Left lobe of liver (tissue), 2 donors: ENCODE data around the gene EPB41L4A. TPM values are rescaled to one million over a fixed set of nuclear protein-coding genes. Genes with fewer than 3 reads are reported as not detected.

Experiments
- ATAC-seq: fragments of 200-7000 bp; cut with Tn5 transposase; one replicate; pipeline ENCODE4 v1.9.1; 2020; ENCODE audit warnings: mild to moderate bottlenecking, moderate library complexity
- DNase-seq: peaks from one replicate; pipeline ENCODE4 v3.0.0-alpha.2; 2020; ENCODE audit warnings: low spot score
- total RNA-seq: library from RNA; stranded (reverse); gene quantifications from one replicate; pipeline ENCODE4 v1.2.1, GENCODE V29; 2021
- donor health status: DM: no; HTN: no; CAD: no; lungs with moderate emphysema.
- donor health status: DM: no; HTN: yes; CAD: no.

The EPB41L4A gene
- total RNA-seq, 1 donor from 2014 or later, result 3.1 TPM

DNA sequence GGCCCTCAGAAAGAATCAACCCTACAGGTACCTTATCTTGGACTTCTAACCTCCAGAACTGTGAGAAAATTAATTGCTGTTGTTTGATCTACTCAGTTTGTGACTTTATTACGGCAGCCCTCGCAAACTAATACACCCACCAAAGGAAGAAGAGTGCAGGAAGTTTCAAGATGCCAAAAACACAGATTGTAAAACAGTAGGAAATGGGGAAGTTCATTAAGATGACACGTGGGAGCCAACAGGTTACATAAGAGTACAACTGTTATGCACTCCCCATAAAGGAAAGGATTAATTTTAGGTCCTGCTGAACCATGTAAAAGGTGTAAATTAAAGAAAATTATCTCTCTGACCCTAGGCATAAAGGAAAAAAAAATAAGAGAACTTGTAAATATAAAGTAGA lies 294.3 kb downstream of the EPB41L4A start:
- DNase-seq (no peak), ATAC-seq (no peak)

- no peak for ATAC-seq
- DNase-seq, result no peak
Measured at GRCh38 chr5:112123086-112123485, 296.0 kb downstream of the EPB41L4A start.

DNA sequence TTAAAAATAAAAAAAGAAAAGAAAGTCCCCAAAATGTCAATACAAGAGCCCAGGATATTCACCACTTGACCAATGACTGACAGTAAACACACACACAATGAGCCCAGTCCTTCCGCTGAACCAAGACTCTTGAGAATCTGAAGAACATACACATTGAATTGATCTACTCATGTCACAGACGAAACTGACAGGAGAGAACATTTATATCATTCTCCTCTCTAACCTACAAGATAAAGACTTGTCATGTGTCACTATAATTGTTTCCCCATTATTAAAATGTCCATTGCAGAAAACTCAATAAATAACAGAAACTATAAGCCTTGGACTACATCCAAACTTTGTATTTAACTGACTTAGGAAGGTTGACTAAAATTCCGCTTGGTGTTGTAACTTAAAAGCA lies 296.7 kb downstream of the EPB41L4A start:
- ATAC-seq (no peak), DNase-seq (no peak)

- ATAC-seq, result no peak
- DNase-seq, result no peak
Measured at GRCh38 chr5:112121258-112121657, 297.8 kb downstream of the EPB41L4A start.

DNA sequence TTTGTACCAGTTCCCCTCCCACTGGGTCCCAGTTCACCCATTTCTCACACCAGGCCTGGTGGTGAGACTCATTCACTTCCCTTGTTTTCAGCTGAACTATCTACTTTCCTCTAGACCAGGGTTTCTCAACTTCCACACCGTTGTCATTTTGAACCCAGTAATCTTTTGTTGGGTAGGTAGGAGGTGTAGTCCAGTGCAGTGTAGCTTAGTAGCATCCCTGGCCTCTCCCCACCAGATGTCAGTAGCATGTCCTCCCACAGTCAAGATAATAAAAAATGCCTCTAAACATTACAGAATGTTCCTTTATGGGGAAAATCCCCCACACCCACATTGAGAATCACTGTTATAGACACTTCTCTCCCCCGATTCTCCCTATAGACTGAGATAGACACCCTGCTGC lies 299.1 kb downstream of the EPB41L4A start:
- no peak for ATAC-seq
- no peak for DNase-seq

DNA sequence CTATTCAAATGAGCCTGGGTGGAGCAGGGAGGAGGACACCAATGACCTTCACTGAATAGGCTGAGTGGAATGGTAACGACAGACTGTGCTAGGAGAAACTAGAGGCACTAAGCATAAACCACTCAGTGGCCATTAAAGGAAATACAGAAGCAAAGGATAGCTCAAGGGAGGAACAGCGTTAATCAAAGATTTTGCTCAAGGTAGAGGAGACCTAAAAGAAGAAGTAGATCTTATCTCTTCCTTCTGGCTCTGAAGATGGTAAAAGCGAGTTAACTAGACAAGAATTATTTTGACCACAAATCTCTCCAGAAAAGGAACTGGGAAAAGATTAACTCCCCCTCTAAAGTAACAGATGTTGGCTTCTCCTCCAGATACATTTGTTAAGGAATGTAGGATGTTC lies 299.6 kb downstream of the EPB41L4A start:
- ATAC-seq (no peak), DNase-seq (no peak)

- ATAC-seq (no peak), DNase-seq (no peak)
Measured at GRCh38 chr5:112117551-112117950, 301.5 kb downstream of the EPB41L4A start.

- no peak for ATAC-seq
Measured at GRCh38 chr5:112116371-112116770, 302.7 kb downstream of the EPB41L4A start.

DNA sequence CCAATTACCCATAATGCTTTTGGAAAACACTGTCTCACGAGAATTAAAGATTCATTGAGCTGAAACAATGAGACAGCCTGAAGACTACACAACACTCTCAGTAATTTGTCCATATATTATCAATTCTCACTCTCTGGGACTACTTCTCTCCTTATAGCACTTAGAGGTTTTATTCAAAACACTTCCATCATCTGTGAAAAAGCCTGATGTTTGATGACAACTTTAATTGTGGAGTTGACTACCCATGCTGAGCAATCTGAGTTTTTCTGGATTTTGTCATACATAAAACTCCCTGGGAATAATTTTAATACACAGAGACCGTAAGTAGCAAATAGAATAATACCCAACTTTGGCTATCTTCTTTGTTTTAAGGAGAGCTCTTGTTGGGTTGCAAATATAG lies 305.5 kb downstream of the EPB41L4A start:
- no peak for DNase-seq
- ATAC-seq, result no peak

More at GRCh38 chr5:112116371-112116770, 302.7 kb downstream of the EPB41L4A start:
- DNase-seq, result no peak
